HG03097 (cell line): Measurements from ENCODE around the gene REG4.
"Not testable (repeated sequence)": the region's sequence is repeated elsewhere in the genome, so short reads cannot be mapped to it uniquely, and the experiment has no call there.

Source experiments
- ATAC-seq: cut with Tn5 transposase; IDR thresholded peaks from one replicate; pipeline ENCODE4 v1.9.1; 2021; ENCODE audit not compliant: unreplicated experiment, low FRiP score

REG4 gene

GRCh38 chr1:119811387-119811786, at the start of gene REG4:
Gene REG4 (minus strand): TSS chr1:119811460. CDS start chr1:119808769, 2,691 bp downstream.
- no peak for ATAC-seq

- ATAC-seq: no peak
These were observed 48.4 kb upstream of the REG4 start for GRCh38 chr1:119859647-119860046.

- ATAC-seq: not testable (repeated sequence)
These were observed 47.4 kb upstream of the REG4 start for GRCh38 chr1:119858556-119859214.

GRCh38 chr1:119858126-119858525, 46.9 kb upstream of the REG4 start:
- no peak for ATAC-seq

GRCh38 chr1:119853155-119853554, 41.9 kb upstream of the REG4 start:
- ATAC-seq: no peak

- not testable (repeated sequence) for ATAC-seq
These were observed 32.9 kb upstream of the REG4 start for GRCh38 chr1:119844206-119844605.

GRCh38 chr1:119841306-119841705, 30.0 kb upstream of the REG4 start:
- no peak for ATAC-seq

GRCh38 chr1:119840745-119841144, 29.5 kb upstream of the REG4 start:
- ATAC-seq: no peak

- no peak for ATAC-seq
These were observed 27.0 kb upstream of the REG4 start for GRCh38 chr1:119838236-119838635.

- ATAC-seq: no peak
These were observed 23.7 kb upstream of the REG4 start for GRCh38 chr1:119834990-119835389.

GRCh38 chr1:119831027-119831426, 19.8 kb upstream of the REG4 start:
- ATAC-seq: no peak

GRCh38 chr1:119829625-119830024, 18.4 kb upstream of the REG4 start:
- no peak for ATAC-seq

GRCh38 chr1:119829006-119829405, 17.7 kb upstream of the REG4 start:
- ATAC-seq: not testable (repeated sequence)

- no peak for ATAC-seq
These were observed 17.0 kb upstream of the REG4 start for GRCh38 chr1:119828266-119828665.

- no peak for ATAC-seq
These were observed 15.8 kb upstream of the REG4 start for GRCh38 chr1:119827010-119827409.

GRCh38 chr1:119822406-119822805, 11.1 kb upstream of the REG4 start:
- ATAC-seq: no peak

GRCh38 chr1:119818181-119818580, 6.9 kb upstream of the REG4 start:
- no peak for ATAC-seq

- no peak for ATAC-seq
These were observed 5.1 kb upstream of the REG4 start for GRCh38 chr1:119816407-119816806.

- no peak for ATAC-seq
These were observed 4.7 kb upstream of the REG4 start for GRCh38 chr1:119815928-119816327.

GRCh38 chr1:119815361-119815760, 4.1 kb upstream of the REG4 start:
- no peak for ATAC-seq

- ATAC-seq: no peak
These were observed 3.0 kb upstream of the REG4 start for GRCh38 chr1:119814288-119814687.

GRCh38 chr1:119811985-119812557, 811 bp upstream of the REG4 start:
- no peak for ATAC-seq
